ENCODE data around the gene SH2D3C. TPM values are rescaled to one million over a fixed set of nuclear protein-coding genes. Genes with fewer than 3 reads are reported as not detected.

SH2D3C gene
- total RNA-seq, 4 donors from 2014 or later, result 6.8 to 23.0 (median 8.4) TPM

- TF ChIP-seq CTCF (IDR thresholded peaks at IDR 0.05; ENCODE audit: low read depth), result no peak
Measured at GRCh38 chr9:127720031-127720864, 58.2 kb downstream of the SH2D3C start.

GRCh38 chr9:127717766-127718165, 60.7 kb downstream of the SH2D3C start:
- TF ChIP-seq CTCF (IDR thresholded peaks at IDR 0.05; ENCODE audit: low read depth), result no peak

DNA sequence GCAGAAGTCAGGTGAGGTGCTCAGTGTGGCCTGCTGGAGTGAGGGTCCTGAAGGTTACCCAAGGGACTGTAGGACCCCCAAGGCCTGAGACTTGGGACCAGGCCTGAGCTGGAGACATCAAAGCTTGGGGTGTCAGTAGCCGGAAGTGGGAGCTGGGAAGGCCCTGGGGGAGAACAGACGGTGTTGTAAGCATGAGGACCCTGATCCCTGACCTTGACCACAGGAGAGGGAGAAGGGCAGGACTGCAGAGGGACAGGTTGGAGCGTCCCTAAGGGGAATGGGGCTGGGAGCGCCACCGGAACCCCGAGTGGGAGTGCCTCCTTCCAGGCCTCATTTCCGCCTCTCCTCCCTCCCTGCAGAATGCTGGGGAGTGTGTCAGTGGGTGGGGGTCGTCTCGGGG, 62.1 kb downstream of the SH2D3C start:
- TF ChIP-seq CTCF (IDR thresholded peaks at IDR 0.05; ENCODE audit: low read depth), result no peak

DNA sequence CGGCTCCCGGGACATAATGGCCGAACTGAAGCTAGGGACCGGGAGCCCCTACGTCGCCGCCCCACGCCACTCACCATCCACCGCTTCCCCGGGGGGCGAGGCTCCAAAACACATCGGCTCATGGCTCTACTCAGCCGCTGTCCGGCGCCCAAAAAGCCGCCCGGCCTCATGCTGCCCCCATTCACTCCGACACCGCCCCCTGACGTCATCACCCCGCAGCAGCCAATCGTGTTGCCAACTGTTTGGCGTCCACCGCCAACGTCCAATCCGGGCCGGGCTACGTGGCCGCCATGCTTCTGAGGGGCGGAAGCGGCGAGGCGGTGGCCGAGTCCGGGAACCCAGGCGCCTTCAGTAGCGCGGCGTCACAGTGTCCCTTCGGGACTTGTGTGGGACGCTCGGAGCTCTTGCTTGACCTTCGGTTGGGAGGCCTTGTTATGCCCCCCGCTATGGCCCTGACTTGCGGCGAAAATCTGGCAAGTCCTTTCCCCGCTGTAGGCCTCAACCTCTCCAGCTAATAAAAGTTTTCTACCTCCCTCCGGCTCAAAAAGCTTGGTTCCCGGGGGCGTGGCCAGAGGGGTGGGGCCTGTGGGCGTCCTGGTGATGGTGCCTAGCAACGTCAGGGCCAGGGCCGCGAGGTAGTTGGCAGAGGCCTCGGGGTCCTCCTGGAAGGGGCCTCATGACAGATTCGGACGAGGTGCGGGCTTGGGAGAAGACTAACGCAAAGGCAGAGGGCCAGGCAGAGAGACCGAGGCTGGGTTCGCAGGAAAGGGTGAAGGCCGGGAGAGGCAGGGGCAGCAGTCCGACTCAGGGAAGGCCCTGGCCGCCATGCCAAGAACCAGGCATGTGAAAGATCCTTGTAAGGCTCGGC, 62.8 kb downstream of the SH2D3C start, which contains the start of the genes PTRH1 and TTC16:
PTRH1 (minus strand) TSS at position 194 of the 868 bp plus-strand sequence; CDS start at position 170, 24 bp downstream.
TTC16 (plus strand) TSS at position 610 of the 868 bp plus-strand sequence; CDS start at position 677, 67 bp downstream.
- TF ChIP-seq CTCF (IDR thresholded peaks at IDR 0.05; ENCODE audit: low read depth), result no peak

DNA sequence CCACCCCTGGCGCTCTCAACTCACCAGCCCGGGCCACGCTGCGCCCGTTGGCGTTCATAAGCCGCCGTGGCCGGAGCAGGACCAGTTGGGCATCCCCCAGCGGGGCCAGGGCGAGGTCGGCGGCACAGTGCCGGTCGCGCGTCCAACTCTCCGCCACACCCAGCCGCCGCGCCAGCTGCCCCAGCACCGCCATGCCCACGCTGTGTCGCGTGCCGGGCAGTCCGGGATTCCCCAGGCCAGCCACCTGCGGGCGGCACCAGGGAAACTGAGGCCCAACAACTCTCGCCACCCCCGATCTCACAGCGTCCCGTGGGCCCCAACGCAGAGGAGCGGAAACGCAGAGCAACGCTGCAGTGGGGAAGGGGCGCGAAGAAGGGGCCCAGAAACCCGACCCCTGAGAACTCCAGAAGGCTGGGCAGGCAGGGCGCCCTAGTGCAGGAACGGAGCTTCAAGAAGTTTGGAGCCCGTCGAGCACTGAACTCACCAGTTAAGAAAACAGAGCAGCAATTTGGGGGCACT, 63.5 kb downstream of the SH2D3C start:
- TF ChIP-seq CTCF (IDR thresholded peaks at IDR 0.05; ENCODE audit: low read depth), result no peak

GRCh38 chr9:127714020-127714750, 64.3 kb downstream of the SH2D3C start:
- no peak for TF ChIP-seq CTCF (IDR thresholded peaks at IDR 0.05; ENCODE audit: low read depth)
